ENCODE data around the gene KDM8.

KDM8 gene

DNA sequence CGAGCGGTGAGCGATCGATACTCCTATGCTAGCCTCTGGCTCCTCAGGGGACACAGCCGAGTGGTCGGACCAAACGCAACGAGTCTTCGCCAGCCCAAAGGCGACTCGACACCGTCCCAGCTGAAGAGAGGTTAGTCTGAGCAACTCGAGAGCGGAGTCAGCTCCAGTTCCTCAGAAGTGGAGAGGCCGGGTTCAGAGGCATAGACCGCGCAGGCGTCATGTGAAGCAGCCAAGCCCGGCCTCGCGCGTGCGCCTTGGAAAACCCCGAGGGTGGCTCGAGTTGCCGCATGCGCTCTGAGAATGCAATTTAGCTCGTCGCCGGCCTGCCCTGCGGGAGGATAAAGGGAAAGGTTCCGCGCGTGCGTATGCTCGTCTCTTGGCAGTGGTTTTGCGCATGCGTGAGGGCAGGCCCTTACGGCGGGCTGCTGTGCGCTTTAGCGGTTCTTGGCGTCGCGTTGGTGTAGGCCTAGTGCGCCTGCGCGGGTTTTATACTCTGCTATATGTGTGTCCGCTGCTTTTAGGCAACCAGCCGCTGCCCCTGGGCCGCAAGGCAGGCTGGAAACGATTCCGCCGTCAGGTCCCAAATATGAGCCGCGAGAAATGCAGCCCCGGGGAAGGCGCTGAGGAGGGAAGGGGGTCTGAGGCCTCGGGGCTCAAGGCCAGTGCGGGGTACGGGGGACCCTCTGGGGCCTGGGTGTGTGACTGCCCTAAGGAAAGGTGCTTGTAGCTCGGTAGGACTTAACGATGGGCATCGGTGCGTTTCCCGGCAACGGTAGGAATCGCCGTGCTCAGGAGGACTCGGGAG, at the start of gene KDM8:
KDM8 (plus strand) TSS at position 20 of the 805 bp plus-strand sequence. CDS start 6,598 bp downstream, outside the sequence.
- peak; percentile 98 for DNase-seq (ENCODE audit: low read depth, low spot score)
- Histone ChIP-seq H3K27ac (peak within 1 kb of the TSS; percentile 97), H3K9me3 (ENCODE audit: low read depth, low read length) (no peaks in the 10 kb centered on the region), H3K9ac (ENCODE audit: insufficient read length) (peak within 1 kb of the TSS; percentile 99), H3K4me3 (peak within 1 kb of the TSS; percentile 99), H3K36me3 (ENCODE audit: insufficient read depth, low read length) (no peaks in the 10 kb centered on the region)
- TF ChIP-seq POLR2AphosphoS5 (IDR thresholded peaks at IDR 0.05; ENCODE audit: borderline replicate concordance, low read depth, low read length) (peak; percentile 78; the same call in 1 of the 2 replicates), EZH2 (IDR thresholded peaks at IDR 0.05) (no peak), FOXP2 (optimal IDR thresholded peaks at IDR 0.05; ENCODE audit: control extremely low read depth, extremely low read length, insufficient read depth) (peak; percentile 71)

DNA sequence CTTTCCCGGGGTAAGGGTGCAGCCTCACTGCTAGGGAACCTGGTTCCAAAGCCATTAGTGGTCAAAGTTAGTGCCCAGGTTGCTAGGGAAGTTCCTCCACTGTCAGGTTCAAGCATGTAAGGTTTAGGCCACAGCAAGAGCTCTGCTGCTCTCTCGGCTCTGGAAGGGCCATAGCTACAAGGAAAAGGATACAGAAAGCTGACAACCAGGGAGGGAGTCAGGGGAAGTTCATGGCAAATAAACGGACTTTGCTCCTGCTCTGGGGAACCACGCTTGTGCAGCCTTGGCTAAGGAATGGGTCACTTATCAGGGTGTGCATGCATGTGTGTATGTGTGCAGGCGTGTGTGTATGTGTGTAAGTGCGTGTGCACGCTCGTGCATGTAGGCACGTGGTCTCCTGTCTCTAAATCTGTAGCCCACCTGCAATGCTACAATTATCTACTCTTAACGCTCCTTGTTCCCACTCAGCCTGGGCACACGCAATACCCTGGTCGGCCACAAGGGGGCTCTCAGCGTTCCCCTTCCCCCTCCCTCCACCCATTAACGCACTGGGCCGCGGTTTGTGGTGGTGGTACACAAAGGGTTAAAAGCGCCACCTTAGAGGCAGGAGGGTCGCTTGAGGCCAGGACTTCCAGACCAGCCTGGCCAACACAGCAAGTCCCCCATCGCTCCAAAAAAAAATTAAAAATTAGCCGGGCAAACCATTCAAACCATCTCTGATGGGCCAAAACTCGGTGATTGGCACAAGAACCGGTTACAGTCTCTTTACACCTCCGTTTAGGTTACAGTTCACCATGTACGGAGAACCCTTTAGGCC, 48.4 kb upstream of the KDM8 start:
- Histone ChIP-seq H3K4me3 (no peak overlapping the region), H3K9me3 (ENCODE audit: low read depth, low read length) (no peaks in the 10 kb centered on the region), H3K36me3 (ENCODE audit: insufficient read depth, low read length) (no peaks in the 10 kb centered on the region), H3K27ac (no peak overlapping the region), H3K9ac (ENCODE audit: insufficient read length) (no peak overlapping the region)
- TF ChIP-seq POLR2AphosphoS5 (IDR thresholded peaks at IDR 0.05; ENCODE audit: borderline replicate concordance, low read depth, low read length) (no peak), EZH2 (IDR thresholded peaks at IDR 0.05) (no peak), FOXP2 (optimal IDR thresholded peaks at IDR 0.05; ENCODE audit: control extremely low read depth, extremely low read length, insufficient read depth) (no peak)
- DNase-seq (ENCODE audit: low read depth, low spot score), result no peak

DNA sequence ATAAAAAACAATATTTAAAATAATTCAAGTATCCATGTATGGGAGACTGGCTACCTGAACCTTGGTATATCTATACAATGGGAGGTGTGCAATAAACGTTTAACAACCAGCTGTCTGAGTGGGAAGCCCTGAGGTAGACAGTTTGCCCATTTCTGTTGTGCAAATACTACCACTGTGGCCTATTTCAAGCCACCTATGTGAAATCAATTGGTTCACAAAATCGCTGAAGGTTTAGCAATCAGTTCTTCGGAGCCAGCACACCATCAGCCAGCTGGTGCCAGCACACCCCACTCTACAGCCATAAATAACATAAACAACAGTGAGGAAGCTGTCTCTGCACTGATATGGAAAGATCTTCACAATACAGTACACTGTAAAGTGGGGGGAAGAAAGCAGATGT, 46.7 kb upstream of the KDM8 start:
- no peak overlapping the region for H3K9ac ChIP-seq (ENCODE audit: insufficient read length)
- no peak for DNase-seq (ENCODE audit: low read depth, low spot score)
- no peak overlapping the region for H3K27ac ChIP-seq
- no peaks in the 10 kb centered on the region for H3K36me3 ChIP-seq (ENCODE audit: insufficient read depth, low read length)
- no peak overlapping the region for H3K4me3 ChIP-seq
- TF ChIP-seq POLR2AphosphoS5 (IDR thresholded peaks at IDR 0.05; ENCODE audit: borderline replicate concordance, low read depth, low read length), result no peak
- no peak for TF ChIP-seq FOXP2 (optimal IDR thresholded peaks at IDR 0.05; ENCODE audit: control extremely low read depth, extremely low read length, insufficient read depth)
- TF ChIP-seq EZH2 (IDR thresholded peaks at IDR 0.05), result no peak
- no peaks in the 10 kb centered on the region for H3K9me3 ChIP-seq (ENCODE audit: low read depth, low read length)

DNA sequence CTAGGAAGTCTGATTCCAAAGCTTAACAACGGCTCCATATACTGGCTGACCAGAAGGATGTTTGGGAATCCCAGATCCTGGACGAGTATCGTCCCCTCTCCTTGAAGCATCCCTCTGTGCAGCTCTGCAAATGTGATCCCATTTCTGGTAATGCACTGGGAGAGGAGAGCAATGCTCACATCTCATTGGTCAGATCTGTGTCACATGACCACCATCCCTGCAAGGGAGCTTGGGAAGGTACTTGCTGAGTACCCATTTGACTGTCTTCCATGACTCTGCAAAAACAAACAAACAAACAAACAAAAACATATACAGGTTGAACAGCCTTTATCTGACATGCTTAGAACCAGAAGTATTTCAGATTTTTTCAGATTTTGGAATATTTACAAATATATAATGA, 41.9 kb upstream of the KDM8 start:
- TF ChIP-seq EZH2 (IDR thresholded peaks at IDR 0.05) (no peak), FOXP2 (optimal IDR thresholded peaks at IDR 0.05; ENCODE audit: control extremely low read depth, extremely low read length, insufficient read depth) (no peak), POLR2AphosphoS5 (IDR thresholded peaks at IDR 0.05; ENCODE audit: borderline replicate concordance, low read depth, low read length) (no peak)
- DNase-seq (ENCODE audit: low read depth, low spot score), result no peak
- Histone ChIP-seq H3K9ac (ENCODE audit: insufficient read length) (no peak overlapping the region), H3K27ac (no peak overlapping the region), H3K36me3 (ENCODE audit: insufficient read depth, low read length) (no peaks in the 10 kb centered on the region), H3K9me3 (ENCODE audit: low read depth, low read length) (no peaks in the 10 kb centered on the region), H3K4me3 (no peak overlapping the region)

DNA sequence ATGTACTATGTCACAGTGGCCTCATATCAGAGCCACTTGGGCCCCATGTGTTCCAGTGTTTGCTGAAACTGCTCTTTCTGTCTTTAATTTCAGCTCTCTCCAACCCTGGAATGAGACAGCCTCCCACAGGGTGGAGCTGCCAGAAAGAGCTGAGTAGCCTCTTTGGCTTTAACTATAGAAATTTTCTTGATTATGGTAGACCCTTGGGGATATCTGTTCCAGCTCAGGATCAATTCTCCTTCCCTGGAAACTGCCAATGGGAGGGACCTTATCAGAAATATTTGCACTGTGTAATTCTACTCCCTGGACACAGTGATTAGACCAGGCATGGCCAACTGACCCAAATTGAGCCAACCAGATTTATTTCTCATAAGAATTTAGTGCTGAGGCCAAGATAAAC, 39.0 kb upstream of the KDM8 start:
- H3K9me3 ChIP-seq (ENCODE audit: low read depth, low read length), result no peaks in the 10 kb centered on the region
- TF ChIP-seq FOXP2 (optimal IDR thresholded peaks at IDR 0.05; ENCODE audit: control extremely low read depth, extremely low read length, insufficient read depth), result no peak
- TF ChIP-seq POLR2AphosphoS5 (IDR thresholded peaks at IDR 0.05; ENCODE audit: borderline replicate concordance, low read depth, low read length), result no peak
- no peak for TF ChIP-seq EZH2 (IDR thresholded peaks at IDR 0.05)
- DNase-seq (ENCODE audit: low read depth, low spot score), result no peak
- H3K4me3 ChIP-seq, result no peak overlapping the region
- no peak overlapping the region for H3K27ac ChIP-seq
- no peak overlapping the region for H3K9ac ChIP-seq (ENCODE audit: insufficient read length)
- H3K36me3 ChIP-seq (ENCODE audit: insufficient read depth, low read length), result no peaks in the 10 kb centered on the region

DNA sequence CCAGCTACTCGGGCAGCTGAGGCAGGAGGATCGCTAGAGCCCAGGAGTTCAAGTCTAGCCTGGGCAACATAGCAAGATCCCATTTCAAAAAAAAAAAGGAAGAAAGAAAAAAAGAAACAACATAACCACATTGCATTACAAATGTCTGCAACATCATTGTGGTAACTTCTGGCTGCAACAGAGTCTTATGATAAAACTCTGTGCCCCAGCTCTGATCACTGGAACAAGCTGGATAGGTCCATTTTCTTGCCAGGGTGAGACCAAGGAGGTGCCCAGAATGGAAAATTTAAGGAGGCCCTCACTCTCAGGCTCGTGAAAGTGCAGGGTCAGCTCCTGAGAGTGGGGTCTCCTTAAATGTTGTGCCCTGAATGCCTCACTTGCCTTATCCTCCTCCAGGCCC, 37.8 kb upstream of the KDM8 start:
- no peak for TF ChIP-seq POLR2AphosphoS5 (IDR thresholded peaks at IDR 0.05; ENCODE audit: borderline replicate concordance, low read depth, low read length)
- H3K27ac ChIP-seq, result no peak overlapping the region
- H3K36me3 ChIP-seq (ENCODE audit: insufficient read depth, low read length), result no peaks in the 10 kb centered on the region
- DNase-seq (ENCODE audit: low read depth, low spot score), result no peak
- no peaks in the 10 kb centered on the region for H3K9me3 ChIP-seq (ENCODE audit: low read depth, low read length)
- no peak overlapping the region for H3K4me3 ChIP-seq
- H3K9ac ChIP-seq (ENCODE audit: insufficient read length), result no peak overlapping the region

DNA sequence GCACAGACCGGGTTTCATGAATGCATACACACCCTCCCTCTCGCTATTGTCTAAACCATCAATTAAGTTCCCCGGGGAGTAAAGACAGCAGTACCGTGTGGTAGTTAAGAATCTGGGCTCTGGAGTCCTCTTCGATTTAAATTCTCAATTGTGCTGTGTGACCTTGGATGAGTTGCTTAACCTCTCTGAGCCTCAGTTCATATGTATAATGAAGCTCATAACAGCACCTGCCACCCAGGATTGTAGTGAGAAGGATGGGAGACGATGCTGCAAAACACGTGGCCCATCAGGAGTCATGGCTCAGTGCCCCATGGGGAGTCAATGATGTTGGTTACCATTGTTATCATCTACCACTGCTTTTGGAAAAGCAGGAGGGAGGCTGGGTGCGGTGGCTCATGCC, 34.5 kb upstream of the KDM8 start:
- H3K27ac ChIP-seq, result no peak overlapping the region
- no peak overlapping the region for H3K4me3 ChIP-seq
- no peaks in the 10 kb centered on the region for H3K9me3 ChIP-seq (ENCODE audit: low read depth, low read length)
- TF ChIP-seq FOXP2 (optimal IDR thresholded peaks at IDR 0.05; ENCODE audit: control extremely low read depth, extremely low read length, insufficient read depth) (no peak), EZH2 (IDR thresholded peaks at IDR 0.05) (no peak), POLR2AphosphoS5 (IDR thresholded peaks at IDR 0.05; ENCODE audit: borderline replicate concordance, low read depth, low read length) (no peak)
- no peak overlapping the region for H3K9ac ChIP-seq (ENCODE audit: insufficient read length)
- DNase-seq (ENCODE audit: low read depth, low spot score), result no peak
- H3K36me3 ChIP-seq (ENCODE audit: insufficient read depth, low read length), result no peaks in the 10 kb centered on the region

DNA sequence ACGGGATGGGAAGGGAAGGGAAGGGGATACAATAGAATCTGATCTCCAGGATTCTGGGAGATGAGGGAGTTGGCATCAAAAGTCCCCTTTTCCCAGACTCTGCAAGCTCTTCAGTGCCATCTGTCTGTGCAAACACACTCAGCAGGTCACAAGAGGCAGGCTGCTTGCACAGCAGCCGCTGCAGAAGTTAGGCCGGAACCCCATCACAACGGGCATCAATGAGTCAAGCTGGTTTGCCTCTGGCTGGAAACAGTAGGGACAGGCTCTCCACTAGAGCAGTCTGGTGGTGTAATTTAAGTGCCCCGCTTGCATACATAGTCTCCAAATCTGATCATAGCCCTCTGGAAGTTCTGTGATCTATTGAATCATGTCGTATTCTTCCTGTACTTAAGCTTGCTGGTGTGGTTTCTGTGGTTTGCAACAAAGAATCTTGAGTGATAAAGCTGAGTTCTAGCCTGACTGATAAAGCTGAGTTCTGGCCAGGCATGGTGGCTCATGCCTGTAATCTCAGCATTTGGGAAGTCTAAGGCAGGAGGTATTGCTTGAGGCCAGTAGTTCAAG, 33.7 kb upstream of the KDM8 start:
- Histone ChIP-seq H3K27ac (no peak overlapping the region), H3K9ac (ENCODE audit: insufficient read length) (no peak overlapping the region)
- no peak for TF ChIP-seq FOXP2 (optimal IDR thresholded peaks at IDR 0.05; ENCODE audit: control extremely low read depth, extremely low read length, insufficient read depth)
- no peak for TF ChIP-seq EZH2 (IDR thresholded peaks at IDR 0.05)
- TF ChIP-seq POLR2AphosphoS5 (IDR thresholded peaks at IDR 0.05; ENCODE audit: borderline replicate concordance, low read depth, low read length), result no peak

More for the DNA sequence above, 33.7 kb upstream of the KDM8 start:
- Histone ChIP-seq H3K36me3 (ENCODE audit: insufficient read depth, low read length) (no peaks in the 10 kb centered on the region), H3K9me3 (ENCODE audit: low read depth, low read length) (no peaks in the 10 kb centered on the region), H3K4me3 (no peak overlapping the region)
- DNase-seq (ENCODE audit: low read depth, low spot score), result peak; percentile 24
